ENCODE data around the gene APBB2.
"Not testable (repeated sequence)": the region's sequence is repeated elsewhere in the genome, so short reads cannot be mapped to it uniquely, and the experiment has no call there.

The APBB2 gene

GRCh38 chr4:41014158-41014557 lies 200.2 kb downstream of the APBB2 start:
- DNase-seq (ENCODE audit: low read depth), result no peak

- no peak for DNase-seq (ENCODE audit: low read depth)
These were observed 200.6 kb downstream of the APBB2 start for GRCh38 chr4:41013746-41014145.

GRCh38 chr4:41012911-41013310 lies 201.4 kb downstream of the APBB2 start:
- DNase-seq (ENCODE audit: low read depth), result no peak

- DNase-seq (ENCODE audit: low read depth), result no peak
These were observed 202.0 kb downstream of the APBB2 start for GRCh38 chr4:41012293-41012692.

GRCh38 chr4:41009411-41009810 lies 204.9 kb downstream of the APBB2 start:
- DNase-seq (ENCODE audit: low read depth), result no peak

GRCh38 chr4:41006141-41006540 lies 208.2 kb downstream of the APBB2 start:
- no peak for DNase-seq (ENCODE audit: low read depth)

- no peak for DNase-seq (ENCODE audit: low read depth)
These were observed 212.0 kb downstream of the APBB2 start for GRCh38 chr4:41002309-41002708.

GRCh38 chr4:41000356-41000755 lies 214.0 kb downstream of the APBB2 start:
- no peak for DNase-seq (ENCODE audit: low read depth)

GRCh38 chr4:40998675-40999358 lies 215.5 kb downstream of the APBB2 start:
- DNase-seq (ENCODE audit: low read depth), result no peak

- DNase-seq (ENCODE audit: low read depth), result no peak
These were observed 218.5 kb downstream of the APBB2 start for GRCh38 chr4:40995850-40996249.

GRCh38 chr4:40994321-40994720 lies 220.0 kb downstream of the APBB2 start:
- not testable (repeated sequence) for DNase-seq (ENCODE audit: low read depth)

- DNase-seq (ENCODE audit: low read depth), result not testable (repeated sequence)
These were observed 221.0 kb downstream of the APBB2 start for GRCh38 chr4:40993296-40993693.

- DNase-seq (ENCODE audit: low read depth), result no peak
These were observed 221.7 kb downstream of the APBB2 start for GRCh38 chr4:40992472-40993295.

- no peak for DNase-seq (ENCODE audit: low read depth)
These were observed 222.4 kb downstream of the APBB2 start for GRCh38 chr4:40991908-40992307.

GRCh38 chr4:40990899-40991265 lies 223.5 kb downstream of the APBB2 start:
- no peak for DNase-seq (ENCODE audit: low read depth)

GRCh38 chr4:40990236-40990898 lies 224.0 kb downstream of the APBB2 start:
- DNase-seq (ENCODE audit: low read depth), result no peak

- DNase-seq (ENCODE audit: low read depth), result no peak
These were observed 227.2 kb downstream of the APBB2 start for GRCh38 chr4:40987151-40987550.

- no peak for DNase-seq (ENCODE audit: low read depth)
These were observed 228.0 kb downstream of the APBB2 start for GRCh38 chr4:40986375-40986774.

- DNase-seq (ENCODE audit: low read depth), result no peak
These were observed 230.3 kb downstream of the APBB2 start for GRCh38 chr4:40984051-40984450.

- no peak for DNase-seq (ENCODE audit: low read depth)
These were observed 233.9 kb downstream of the APBB2 start for GRCh38 chr4:40980318-40980883.

GRCh38 chr4:40978548-40978947 lies 235.8 kb downstream of the APBB2 start:
- no peak for DNase-seq (ENCODE audit: low read depth)

- no peak for DNase-seq (ENCODE audit: low read depth)
These were observed 238.0 kb downstream of the APBB2 start for GRCh38 chr4:40976343-40976742.

- DNase-seq (ENCODE audit: low read depth), result no peak
These were observed 241.6 kb downstream of the APBB2 start for GRCh38 chr4:40972722-40973121.
